Thoracic aorta (tissue), 2 donors: ENCODE results near the gene ABCB1. TPM values are rescaled to one million over a fixed set of nuclear protein-coding genes. Genes with fewer than 3 reads are reported as not detected.

Source experiments
- ATAC-seq: fragments of 150-250 bp; one replicate; pipeline ENCODE4 v1.8.0; 2017; ENCODE audit warnings: low read depth; ENCODE audit not compliant: insufficient number of reproducible peaks, low FRiP score
- DNase-seq: peaks from one replicate; pipeline ENCODE4 v3.0.0-alpha.2; 2020; ENCODE audit warnings: low spot score
- H3K27ac ChIP-seq, 2 donors: fragments of 200-600 bp; sonication (generic); 1 replicate in 1 of 2; 2 replicates in 1 of 2; pipeline ENCODE4 v1.5.1; 2016; ENCODE audit warnings: mild to moderate bottlenecking in 2 of 2, moderate library complexity in 2 of 2
- H3K27me3 ChIP-seq: fragments of 200-600 bp; sonication (generic); replicated peaks from 2 replicates; pipeline ENCODE4 v1.6.0; 2016; ENCODE audit warnings: mild to moderate bottlenecking; ENCODE audit not compliant: insufficient read depth
- H3K36me3 ChIP-seq: fragments of 200-600 bp; sonication (generic); one replicate; pipeline ENCODE4 v1.5.1; 2016
- H3K4me1 ChIP-seq, 2 donors: fragments of 200-600 bp; sonication (generic); 1 replicate in 1 of 2; 2 replicates in 1 of 2; pipeline versions ENCODE4 v1.5.1 to v1.6.0; 2016; ENCODE audit warnings: low read depth in 2 of 2, mild to moderate bottlenecking in 1 of 2; ENCODE audit not compliant: control insufficient read depth in 1 of 2
- H3K4me3 ChIP-seq: fragments of 200-600 bp; sonication (generic); 2 replicates; pipeline ENCODE4 v1.5.1; 2016; ENCODE audit warnings: mild to moderate bottlenecking
- H3K9me3 ChIP-seq: fragments of 200-600 bp; sonication (generic); 2 replicates; pipeline ENCODE4 v1.5.1; 2016
- total RNA-seq, 2 donors: library from RNA; depleted of rRNA; stranded (reverse); fragments of >200 nt; gene quantifications; one replicate each; pipeline versions ENCODE4 v1.1.0 to v1.2.3, GENCODE V29; 2016
- TF ChIP-seq, protein P1 (sequence below): fragments of 200-600 bp; sonication (generic); IDR thresholded peaks from one replicate; pipeline ENCODE4 v1.5.1; 2019; ENCODE audit warnings: antibody characterized with exemption

The ABCB1 gene
- total RNA-seq, 2 donors from 2014 or later, result 1.4 to 10.6 TPM

DNA sequence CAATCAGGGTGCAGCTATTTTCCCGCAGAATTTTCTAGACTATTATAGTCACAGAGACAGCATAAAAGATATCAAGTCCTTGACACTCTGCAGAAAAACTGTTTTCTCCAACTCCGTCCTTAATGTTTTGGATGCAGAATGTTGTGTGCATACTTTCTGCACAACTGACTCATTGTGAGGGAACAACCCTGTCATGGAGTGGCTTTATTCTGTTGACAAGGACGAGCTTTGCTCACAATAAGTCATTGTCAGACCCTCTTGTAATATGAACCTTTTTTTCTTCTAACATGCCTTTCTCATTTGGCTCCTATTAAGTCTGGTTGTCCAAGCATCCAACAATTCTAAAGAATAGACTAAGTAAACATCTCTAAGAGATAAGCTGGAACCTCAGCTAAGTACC lies 142.5 kb downstream of the ABCB1 start:
- H3K4me3 ChIP-seq, result no peak overlapping the region
- no peak for DNase-seq
- H3K27me3 ChIP-seq, result no peaks in the 10 kb centered on the region
- ATAC-seq, result no peak
- TF ChIP-seq, protein P1, sequence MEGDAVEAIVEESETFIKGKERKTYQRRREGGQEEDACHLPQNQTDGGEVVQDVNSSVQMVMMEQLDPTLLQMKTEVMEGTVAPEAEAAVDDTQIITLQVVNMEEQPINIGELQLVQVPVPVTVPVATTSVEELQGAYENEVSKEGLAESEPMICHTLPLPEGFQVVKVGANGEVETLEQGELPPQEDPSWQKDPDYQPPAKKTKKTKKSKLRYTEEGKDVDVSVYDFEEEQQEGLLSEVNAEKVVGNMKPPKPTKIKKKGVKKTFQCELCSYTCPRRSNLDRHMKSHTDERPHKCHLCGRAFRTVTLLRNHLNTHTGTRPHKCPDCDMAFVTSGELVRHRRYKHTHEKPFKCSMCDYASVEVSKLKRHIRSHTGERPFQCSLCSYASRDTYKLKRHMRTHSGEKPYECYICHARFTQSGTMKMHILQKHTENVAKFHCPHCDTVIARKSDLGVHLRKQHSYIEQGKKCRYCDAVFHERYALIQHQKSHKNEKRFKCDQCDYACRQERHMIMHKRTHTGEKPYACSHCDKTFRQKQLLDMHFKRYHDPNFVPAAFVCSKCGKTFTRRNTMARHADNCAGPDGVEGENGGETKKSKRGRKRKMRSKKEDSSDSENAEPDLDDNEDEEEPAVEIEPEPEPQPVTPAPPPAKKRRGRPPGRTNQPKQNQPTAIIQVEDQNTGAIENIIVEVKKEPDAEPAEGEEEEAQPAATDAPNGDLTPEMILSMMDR, result no peak
- H3K27ac ChIP-seq, result no peak overlapping the region
- no peaks in the 10 kb centered on the region for H3K4me1 ChIP-seq
- H3K36me3 ChIP-seq, result no peaks in the 10 kb centered on the region
- no peaks in the 10 kb centered on the region for H3K9me3 ChIP-seq

DNA sequence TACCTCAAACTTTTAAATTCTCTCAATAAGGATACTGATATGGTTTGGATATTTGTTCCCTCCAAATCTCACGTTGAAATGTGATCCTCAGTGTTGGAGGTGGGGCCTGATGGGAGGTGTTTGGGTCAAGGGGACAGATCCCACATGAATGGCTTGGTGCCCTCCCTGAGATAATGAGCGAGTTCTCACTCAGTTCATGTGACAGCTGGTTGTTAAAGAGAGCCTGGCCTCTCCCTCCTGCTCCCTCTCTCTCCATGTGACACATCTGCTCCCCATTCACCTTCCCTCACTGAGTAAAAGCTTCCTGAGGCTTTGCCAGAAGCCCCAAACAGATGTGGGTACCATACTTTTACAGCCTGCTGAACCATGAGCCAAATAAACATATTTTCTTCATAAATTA lies 144.4 kb downstream of the ABCB1 start:
- no peaks in the 10 kb centered on the region for H3K4me1 ChIP-seq
- TF ChIP-seq, protein P1, result no peak
- H3K27ac ChIP-seq, result no peak overlapping the region
- H3K36me3 ChIP-seq, result no peaks in the 10 kb centered on the region
- no peak for DNase-seq
- no peaks in the 10 kb centered on the region for H3K9me3 ChIP-seq
- ATAC-seq, result no peak
- H3K27me3 ChIP-seq, result no peaks in the 10 kb centered on the region
- no peak overlapping the region for H3K4me3 ChIP-seq

Other genes with a start within 250 kb of the ABCB1 start
- 1 to 10 TPM; 1.4 to 8.7 TPM for gene ABCB4, start 125.2 kb downstream of the ABCB1 start, total RNA-seq
- 10 to 100 TPM in 1 of 2 donors, under 1 TPM in 1; 0.68 to 12.3 TPM for gene RUNDC3B, start 27.5 kb upstream of the ABCB1 start, total RNA-seq